ENCODE data around the gene CD22. TPM values are rescaled to one million over a fixed set of nuclear protein-coding genes. Genes with fewer than 3 reads are reported as not detected.
"Not testable (repeated sequence)": the region's sequence is repeated elsewhere in the genome, so short reads cannot be mapped to it uniquely, and the experiment has no call there.

CD22 gene
- total RNA-seq, 1 donor from 2014 or later = 3.4 TPM

DNA sequence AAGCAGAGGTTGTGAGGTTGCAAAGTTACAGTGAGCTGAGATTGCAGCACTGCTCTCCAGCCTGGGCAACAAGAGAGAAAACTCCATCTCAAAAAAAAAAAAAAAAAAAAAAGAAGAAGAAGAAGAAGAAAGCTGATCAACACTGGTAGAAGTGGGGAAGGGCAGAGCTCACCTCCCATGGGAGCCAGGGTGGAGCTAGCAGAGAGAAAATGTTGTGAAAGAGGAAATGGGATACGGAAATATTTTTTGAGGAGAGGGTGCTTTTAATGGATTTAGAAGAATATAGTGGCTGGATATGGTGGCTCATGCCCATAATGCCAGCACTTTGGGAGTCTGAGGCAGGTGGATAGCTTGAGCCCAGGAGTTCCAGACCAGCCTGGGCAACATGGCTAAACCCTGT is 48.7 kb downstream of the CD22 start:
- Mint-ChIP-seq H3K36me3 (ENCODE audit: low read depth) (no peaks in the 10 kb centered on the region), H3K4me3 (no peak overlapping the region), H3K27ac (no peak overlapping the region), H3K27me3 (peaks cover 11% of the 10 kb centered on the region), H3K9me3 (no peaks in the 10 kb centered on the region), H3K4me1 (peaks cover 8% of the 10 kb centered on the region)
- no peak for DNase-seq
- intact Hi-C loops (cut with micrococcal nuclease) = no loop called here

DNA sequence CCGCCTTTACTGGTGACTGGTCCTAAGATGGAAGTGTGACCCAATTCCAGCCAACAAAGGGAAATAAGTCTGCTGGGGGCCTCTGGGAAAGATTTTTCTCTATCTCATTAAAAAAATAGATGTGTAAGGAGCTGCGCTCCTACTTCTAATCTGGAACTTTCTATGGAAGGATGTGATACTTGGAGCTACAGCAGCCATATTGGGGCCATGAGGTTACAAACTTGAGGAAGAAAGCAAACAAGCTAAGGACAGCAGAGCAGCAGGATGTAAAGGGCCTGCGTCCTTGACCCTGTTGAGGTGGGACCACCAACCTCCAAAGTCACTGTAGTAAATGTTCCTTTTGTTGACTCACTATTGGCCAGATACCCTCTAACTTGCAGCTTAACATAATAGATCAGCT is 49.4 kb downstream of the CD22 start:
- H3K27ac Mint-ChIP-seq = no peak overlapping the region
- H3K9me3 Mint-ChIP-seq = no peaks in the 10 kb centered on the region
- no peaks in the 10 kb centered on the region for H3K36me3 Mint-ChIP-seq (ENCODE audit: low read depth)
- DNase-seq = no peak
- intact Hi-C loops (cut with micrococcal nuclease) = no loop called here
- H3K4me1 Mint-ChIP-seq = peaks cover 8% of the 10 kb centered on the region
- H3K27me3 Mint-ChIP-seq = peaks cover 13% of the 10 kb centered on the region
- no peak overlapping the region for H3K4me3 Mint-ChIP-seq

DNA sequence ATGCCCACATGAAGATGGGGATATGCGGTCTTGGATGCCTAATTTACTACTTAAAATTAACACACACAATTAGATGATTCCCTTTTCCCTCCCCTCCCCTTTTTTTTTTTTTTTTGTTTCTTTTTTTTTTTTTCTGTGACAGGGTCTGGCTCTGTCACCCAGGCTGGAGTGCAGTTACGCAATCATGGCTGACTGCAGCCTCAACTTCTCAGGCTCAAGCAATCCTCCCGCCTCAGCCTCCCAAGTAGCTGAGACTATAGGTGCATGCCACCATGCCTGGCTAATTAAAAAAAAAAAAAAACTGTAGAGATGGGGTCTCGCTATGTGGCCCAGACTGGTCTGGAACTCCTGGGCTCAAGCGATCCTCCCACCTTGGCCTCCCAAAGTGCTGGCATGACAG is 50.6 kb downstream of the CD22 start:
- DNase-seq; H3K4me3 Mint-ChIP-seq; H3K36me3 Mint-ChIP-seq (ENCODE audit: low read depth); H3K9me3 Mint-ChIP-seq; H3K4me1 Mint-ChIP-seq; intact Hi-C loops (cut with micrococcal nuclease); H3K27ac Mint-ChIP-seq: not testable (repeated sequence)
- H3K27me3 Mint-ChIP-seq = peaks cover 13% of the 10 kb centered on the region

DNA sequence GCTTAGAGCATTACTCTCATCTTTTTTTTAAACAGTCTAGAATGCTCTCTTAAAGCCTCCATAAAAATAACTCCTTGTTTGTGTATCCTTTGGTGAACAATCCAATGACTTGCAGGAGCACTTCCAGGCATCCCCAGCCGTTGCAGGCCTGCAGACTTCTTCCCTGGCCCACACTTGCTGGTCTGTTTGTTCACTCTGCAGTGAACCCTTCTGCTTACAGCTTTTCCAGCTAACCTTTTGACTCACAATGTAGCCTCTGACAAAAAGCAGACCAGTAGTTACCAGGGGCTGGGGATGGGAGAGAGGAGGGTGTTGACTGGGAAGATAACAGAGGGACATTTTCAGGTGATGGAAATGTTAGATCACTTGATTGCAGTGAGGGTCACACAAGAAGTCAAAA is 51.0 kb downstream of the CD22 start:
- H3K4me1 Mint-ChIP-seq = peaks cover 4% of the 10 kb centered on the region
- intact Hi-C loops (cut with micrococcal nuclease) = no loop called here
- no peaks in the 10 kb centered on the region for H3K9me3 Mint-ChIP-seq
- H3K4me3 Mint-ChIP-seq = no peak overlapping the region
- no peaks in the 10 kb centered on the region for H3K36me3 Mint-ChIP-seq (ENCODE audit: low read depth)
- no peak overlapping the region for H3K27ac Mint-ChIP-seq
- DNase-seq = no peak
- peaks cover 15% of the 10 kb centered on the region for H3K27me3 Mint-ChIP-seq

DNA sequence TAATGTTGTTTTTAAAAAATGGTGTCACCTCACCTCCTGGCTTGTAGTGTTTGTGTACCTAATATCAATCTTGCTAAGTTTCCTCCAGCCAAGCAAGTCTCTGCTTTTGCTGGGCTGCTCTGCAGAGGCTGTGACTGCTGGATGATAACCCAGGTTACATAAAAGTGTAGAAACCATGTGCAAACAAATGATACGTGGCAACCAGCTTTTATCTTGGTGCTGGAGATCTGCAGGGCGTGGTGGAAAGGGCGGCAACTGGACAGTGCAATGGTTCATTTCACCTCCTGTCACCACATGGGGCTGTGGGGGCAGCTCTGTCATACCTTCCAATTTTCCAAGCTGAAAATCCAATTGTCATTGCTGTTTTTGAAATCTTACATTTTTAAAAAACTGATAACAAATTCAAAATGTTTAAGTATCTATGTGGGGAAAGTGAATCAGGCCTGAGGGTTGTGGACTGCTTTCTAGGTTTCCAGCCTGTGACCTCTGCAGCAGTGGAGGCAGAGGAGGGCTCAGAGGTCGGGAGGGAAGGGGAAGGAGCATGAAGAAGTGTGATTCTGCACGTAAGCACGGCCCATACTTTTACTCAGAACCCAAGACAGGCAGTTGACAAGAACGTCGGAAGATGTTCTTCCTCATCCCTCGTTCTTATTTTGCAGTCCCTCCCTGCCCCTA is 51.6 kb downstream of the CD22 start:
- Mint-ChIP-seq H3K27ac (no peak overlapping the region), H3K36me3 (ENCODE audit: low read depth) (no peaks in the 10 kb centered on the region), H3K4me1 (no peaks in the 10 kb centered on the region), H3K27me3 (peaks cover 11% of the 10 kb centered on the region), H3K4me3 (no peak overlapping the region), H3K9me3 (no peaks in the 10 kb centered on the region)
- no peak for DNase-seq
- intact Hi-C loops (cut with micrococcal nuclease) = no loop called here

DNA sequence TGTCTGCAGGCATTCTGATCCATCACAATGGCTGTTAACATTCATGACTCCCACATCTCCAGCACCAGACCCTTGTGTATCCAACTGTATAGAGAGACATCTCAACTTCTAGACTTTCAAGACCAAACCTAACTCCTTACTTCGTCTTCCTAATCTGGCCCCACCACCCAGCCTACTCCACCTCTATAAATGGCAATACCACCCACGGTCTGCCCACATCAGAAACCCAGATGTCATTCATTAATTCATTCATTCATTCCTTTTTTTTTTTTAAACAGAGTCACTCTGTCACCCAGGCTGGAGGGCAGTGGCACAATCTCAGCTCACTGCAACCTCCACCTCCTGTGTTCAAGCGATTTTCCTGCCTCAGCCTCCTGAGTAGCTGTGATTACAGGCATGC is 52.3 kb downstream of the CD22 start:
- Mint-ChIP-seq H3K27me3 (peaks cover 10% of the 10 kb centered on the region), H3K4me3 (no peak overlapping the region), H3K27ac (no peak overlapping the region), H3K4me1 (no peaks in the 10 kb centered on the region), H3K9me3 (no peaks in the 10 kb centered on the region), H3K36me3 (ENCODE audit: low read depth) (no peaks in the 10 kb centered on the region)
- intact Hi-C loops (cut with micrococcal nuclease) = no loop called here
- DNase-seq = no peak

DNA sequence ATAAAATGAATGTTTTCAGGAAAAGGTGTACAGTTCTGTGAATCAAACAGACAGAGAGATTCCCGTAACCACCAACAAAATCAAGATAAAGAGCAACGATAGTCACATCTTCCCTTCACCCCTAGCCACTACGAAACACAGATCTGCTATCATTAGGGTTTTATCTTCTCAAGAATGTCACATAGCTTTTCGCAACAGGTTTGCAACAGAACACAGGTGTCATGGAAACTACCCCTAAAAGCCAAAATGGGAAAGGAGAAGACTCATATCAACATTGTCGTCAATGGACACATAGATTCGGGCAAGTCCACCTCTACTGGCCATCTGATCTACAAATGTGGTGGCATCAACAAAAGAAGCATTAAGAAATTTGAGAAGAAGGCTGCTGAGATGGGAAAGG is 52.9 kb downstream of the CD22 start:
- H3K36me3 Mint-ChIP-seq (ENCODE audit: low read depth) = no peaks in the 10 kb centered on the region
- no peaks in the 10 kb centered on the region for H3K9me3 Mint-ChIP-seq
- H3K27me3 Mint-ChIP-seq = peaks cover 10% of the 10 kb centered on the region
- H3K4me3 Mint-ChIP-seq = no peak overlapping the region
- intact Hi-C loops (cut with micrococcal nuclease) = no loop called here
- DNase-seq = no peak
- no peaks in the 10 kb centered on the region for H3K4me1 Mint-ChIP-seq
- no peak overlapping the region for H3K27ac Mint-ChIP-seq

DNA sequence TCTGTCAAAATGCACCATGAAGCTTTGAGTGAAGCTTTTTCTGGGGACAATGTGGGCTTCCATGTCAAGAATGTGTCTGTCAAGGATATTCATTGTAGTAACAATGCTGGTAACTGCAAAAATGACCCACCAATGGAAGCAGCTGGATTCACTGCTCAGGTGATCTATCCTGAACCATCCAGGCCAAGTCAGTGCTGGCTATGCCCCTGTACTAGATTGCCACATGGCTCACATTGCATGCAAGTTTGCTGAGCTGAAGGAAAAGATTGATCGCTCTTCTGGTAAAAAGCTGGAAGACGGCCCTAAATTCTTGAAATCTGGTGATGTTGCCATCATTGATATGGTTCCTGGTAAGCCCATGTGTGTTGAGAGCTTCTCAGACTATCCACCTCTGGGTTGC is 54.5 kb downstream of the CD22 start:
- Mint-ChIP-seq H3K9me3 (no peaks in the 10 kb centered on the region), H3K4me1 (no peaks in the 10 kb centered on the region), H3K36me3 (ENCODE audit: low read depth) (no peaks in the 10 kb centered on the region), H3K4me3 (no peak overlapping the region), H3K27ac (no peak overlapping the region), H3K27me3 (peaks cover 10% of the 10 kb centered on the region)
- DNase-seq = no peak
- intact Hi-C loops (cut with micrococcal nuclease) = no loop called here

DNA sequence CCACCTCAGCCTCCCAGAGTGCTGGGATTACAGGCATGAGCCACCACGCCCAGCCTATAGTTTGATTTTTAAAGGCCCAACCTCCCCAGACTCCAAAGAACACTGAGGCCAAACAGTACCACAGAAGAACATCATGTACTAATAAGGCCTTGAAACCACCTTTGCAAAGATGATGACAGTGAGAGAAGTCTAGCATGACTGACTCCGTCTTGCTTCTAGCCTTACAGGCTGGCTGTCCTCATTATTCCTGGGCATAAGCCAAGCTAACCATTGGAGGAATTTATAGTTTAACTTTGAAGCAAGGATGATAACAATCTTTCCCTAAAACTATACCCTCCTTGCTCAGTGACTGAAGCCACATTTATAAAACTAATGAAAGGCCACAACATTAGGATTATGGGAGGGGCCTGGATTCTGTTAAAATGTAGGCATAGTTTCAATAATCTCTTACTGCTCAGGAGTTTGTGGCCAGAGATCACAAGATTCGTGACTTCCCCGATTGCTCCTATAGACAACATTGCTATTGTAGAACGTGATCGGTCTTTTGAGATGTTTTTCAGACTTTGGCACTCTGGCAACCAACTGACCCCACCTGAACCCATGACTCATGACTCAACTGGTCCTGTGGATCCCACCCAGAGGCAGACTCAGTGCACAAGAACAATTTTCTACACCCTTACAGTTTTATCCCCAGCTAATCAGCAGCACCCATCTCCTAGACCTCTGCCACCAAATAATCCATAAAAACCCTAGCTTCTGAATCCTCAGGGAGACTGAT is 59.5 kb downstream of the CD22 start:
- Mint-ChIP-seq H3K4me3 (no peak overlapping the region), H3K27me3 (peaks cover 2% of the 10 kb centered on the region)
- intact Hi-C loops (cut with micrococcal nuclease) = no loop called here

DNA sequence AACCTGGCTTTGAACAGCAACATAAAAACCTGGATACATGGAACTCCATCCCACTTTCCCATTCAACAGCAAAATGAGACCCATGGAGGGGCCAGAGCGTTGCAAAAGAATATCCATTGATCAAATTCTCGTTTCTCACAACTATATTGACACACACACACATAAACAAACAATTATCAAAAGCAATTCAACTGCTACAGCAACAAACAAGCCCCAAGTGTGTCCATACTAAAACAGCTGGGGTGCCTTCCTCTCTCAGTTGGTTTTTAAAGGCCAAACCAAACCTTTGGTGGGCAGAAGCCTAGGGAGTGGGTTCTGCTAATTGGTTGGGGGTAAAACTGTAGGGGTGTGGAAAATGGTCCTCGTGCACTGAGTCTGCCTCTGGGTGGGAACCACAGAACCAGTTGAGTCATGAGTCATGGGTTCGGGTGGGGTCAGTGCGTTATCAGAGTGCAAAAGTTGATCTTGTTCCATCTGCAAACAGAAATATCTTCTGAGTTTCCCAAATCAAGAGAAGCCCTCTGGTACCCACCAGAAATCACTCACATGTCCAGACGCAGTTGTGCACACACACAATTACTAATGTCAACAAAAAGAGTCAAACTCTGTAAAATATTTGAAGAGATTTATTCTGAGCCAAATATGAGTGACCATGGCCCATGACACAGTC is 60.3 kb downstream of the CD22 start:
- Mint-ChIP-seq H3K4me1 (no peaks in the 10 kb centered on the region), H3K27me3 (peaks cover 4% of the 10 kb centered on the region), H3K36me3 (ENCODE audit: low read depth) (no peaks in the 10 kb centered on the region), H3K4me3 (no peak overlapping the region), H3K9me3 (no peaks in the 10 kb centered on the region), H3K27ac (no peak overlapping the region)
- no peak for DNase-seq
- intact Hi-C loops (cut with micrococcal nuclease) = no loop called here

More for the DNA sequence above, 59.5 kb downstream of the CD22 start:
- no peaks in the 10 kb centered on the region for H3K4me1 Mint-ChIP-seq
- H3K9me3 Mint-ChIP-seq = no peaks in the 10 kb centered on the region
- no peak overlapping the region for H3K27ac Mint-ChIP-seq
- DNase-seq = no peak
- H3K36me3 Mint-ChIP-seq (ENCODE audit: low read depth) = no peaks in the 10 kb centered on the region

DNA sequence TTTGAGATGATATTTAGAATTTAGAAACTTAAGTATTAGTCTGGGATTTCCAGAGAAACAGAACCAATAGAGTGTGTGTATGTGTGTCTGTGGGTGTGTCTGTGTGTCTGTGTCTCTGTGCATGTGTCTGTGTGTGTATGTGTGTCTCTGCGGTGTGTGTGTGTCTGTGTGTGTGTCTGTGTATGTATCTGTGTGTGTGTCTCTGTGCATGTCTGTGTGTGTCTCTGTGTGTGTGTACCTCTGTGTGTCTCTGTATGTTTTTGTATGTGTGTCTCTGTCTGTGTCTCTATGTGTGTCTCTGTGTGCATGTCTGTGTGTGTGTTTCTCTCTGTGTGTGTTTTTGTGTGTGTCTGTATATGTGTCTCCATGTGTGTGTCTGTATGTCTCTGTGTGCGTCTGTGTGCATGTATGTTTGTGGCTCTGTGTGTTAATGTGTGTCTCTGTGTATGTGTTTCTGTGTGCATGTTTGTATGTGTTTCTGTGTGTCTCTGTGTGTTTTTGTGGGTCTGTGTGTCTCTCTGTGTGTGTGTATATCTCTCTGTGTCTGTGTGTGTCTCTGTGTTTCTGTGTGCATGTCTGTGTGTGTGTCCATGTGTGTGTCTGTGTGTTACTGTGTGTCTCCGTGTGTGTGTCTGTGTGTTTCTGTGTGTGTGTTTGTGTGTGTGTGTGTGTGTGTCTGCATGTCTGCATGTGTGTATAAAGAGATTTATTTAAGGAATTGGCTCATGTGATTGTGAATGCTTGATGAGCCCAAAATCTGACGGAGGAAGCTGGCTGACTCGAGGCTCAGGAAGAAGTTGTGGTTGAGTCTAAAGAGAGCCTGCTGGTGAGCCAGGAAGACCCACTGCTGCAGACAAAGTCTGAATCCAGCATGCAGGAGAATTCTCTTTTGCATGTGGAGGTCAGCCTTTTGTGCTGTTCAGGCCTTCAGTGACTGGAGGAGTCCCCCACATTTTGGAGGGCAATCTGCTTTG is 64.0 kb downstream of the CD22 start:
- H3K27ac Mint-ChIP-seq = no peak overlapping the region
- no peaks in the 10 kb centered on the region for H3K4me1 Mint-ChIP-seq
- intact Hi-C loops (cut with micrococcal nuclease) = no loop called here
- DNase-seq = no peak
- H3K4me3 Mint-ChIP-seq = no peak overlapping the region
- H3K27me3 Mint-ChIP-seq = peaks cover 2% of the 10 kb centered on the region
- H3K36me3 Mint-ChIP-seq (ENCODE audit: low read depth) = no peaks in the 10 kb centered on the region
- H3K9me3 Mint-ChIP-seq = no peaks in the 10 kb centered on the region

DNA sequence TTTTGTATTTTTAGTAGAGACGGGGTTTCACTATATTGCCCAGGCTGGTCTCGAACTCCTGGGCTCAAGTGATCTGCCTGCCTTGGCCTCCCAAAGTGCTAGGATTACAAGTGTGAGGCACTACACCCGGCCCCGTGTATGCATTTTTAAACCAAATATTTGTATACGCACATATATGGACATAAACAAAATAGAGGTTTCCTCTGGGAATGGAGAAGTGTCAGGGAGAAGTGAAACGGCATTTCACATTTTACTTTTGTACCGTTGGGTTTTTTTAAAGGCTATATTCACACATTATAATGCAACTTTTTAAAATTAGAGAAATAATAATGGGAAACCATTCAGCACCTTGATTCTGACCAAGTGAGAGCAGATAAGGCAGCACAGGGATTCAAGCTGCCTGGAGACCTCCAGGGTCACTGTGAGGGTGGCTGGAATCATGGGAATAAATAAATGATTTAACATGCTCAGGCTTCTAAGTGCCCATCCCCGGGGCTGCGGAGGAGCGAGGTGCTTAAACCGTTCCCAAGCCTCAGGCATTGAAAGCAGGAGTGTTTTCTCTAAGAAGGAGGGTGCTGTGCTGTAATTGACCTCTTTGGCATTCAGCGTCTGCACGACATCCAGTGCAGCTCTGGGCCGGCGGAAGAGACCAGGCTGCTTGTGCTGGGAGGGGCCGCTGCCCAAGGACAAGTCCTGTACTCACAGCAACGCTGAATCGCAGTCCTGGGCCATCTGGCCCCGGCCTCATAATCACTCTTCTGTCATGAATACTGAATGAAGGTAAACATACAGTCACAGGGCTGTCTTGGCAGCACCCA is 66.6 kb downstream of the CD22 start:
- Mint-ChIP-seq H3K9me3 (no peaks in the 10 kb centered on the region), H3K4me1 (no peaks in the 10 kb centered on the region)

More for the DNA sequence above, 66.6 kb downstream of the CD22 start:
- Mint-ChIP-seq H3K36me3 (ENCODE audit: low read depth) (no peaks in the 10 kb centered on the region), H3K27me3 (peaks cover 2% of the 10 kb centered on the region), H3K27ac (no peak overlapping the region), H3K4me3 (no peak overlapping the region)
- DNase-seq = no peak
- intact Hi-C loops (cut with micrococcal nuclease) = no loop called here
